ENCODE measurements around the gene CORO7. TPM values are rescaled to one million over a fixed set of nuclear protein-coding genes. Genes with fewer than 3 reads are reported as not detected.

The CORO7 gene
- total and polyA plus RNA-seq, 9 donors = 1.3 to 29.5 (median 17.9) TPM

DNA sequence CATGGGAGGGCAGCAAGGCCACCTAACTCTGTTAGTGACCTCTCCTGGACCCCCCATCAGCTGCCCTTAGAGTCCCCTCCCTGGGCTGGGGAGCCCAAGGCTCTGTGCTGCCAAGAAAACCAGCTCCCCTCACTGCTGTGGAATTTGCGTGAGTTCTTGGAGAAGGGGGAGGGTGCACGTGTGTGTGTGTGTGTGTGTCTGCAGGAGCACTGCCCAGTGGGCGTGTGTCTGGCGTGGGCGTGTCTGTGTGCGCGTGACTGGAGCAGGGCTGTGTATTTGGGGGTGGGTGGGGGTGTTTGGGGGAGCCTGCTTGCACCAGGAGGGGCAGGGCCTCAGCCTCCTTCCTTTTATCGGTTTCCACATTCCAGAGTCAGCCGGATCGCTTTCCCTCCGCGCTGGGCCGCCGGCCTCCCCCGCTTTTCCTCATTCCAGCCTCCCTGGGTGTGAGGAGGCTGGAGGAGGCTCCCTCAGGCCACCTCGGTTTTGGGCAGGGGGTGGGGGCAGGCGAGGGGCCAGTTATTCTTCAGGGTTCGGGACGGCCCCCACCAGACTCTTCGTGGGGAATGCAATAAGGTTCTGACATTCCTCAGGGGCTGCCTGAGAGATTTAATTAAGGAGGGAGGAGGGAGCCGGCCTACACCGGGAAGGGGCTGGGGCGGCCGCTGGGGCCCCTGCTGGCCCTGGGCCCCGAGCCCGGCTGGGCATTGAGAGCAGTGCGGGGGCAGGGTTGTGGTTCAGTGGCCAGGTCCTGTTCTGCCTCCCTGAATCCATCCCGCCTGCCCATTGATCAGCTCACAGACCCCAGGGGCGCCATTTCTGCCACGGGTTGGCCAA is 42.3 kb downstream of the CORO7 start:
- Histone ChIP-seq H3K4me1 (ENCODE audit: insufficient read depth) (peaks cover 51% of the 10 kb centered on the region), H3K4me3 (peak overlapping the region; percentile 78), H3K27ac (peak overlapping the region; percentile 87 to 91), H3K9me3 (no peaks in the 10 kb centered on the region), H3K36me3 (no peaks in the 10 kb centered on the region), H3K27me3 (no peaks in the 10 kb centered on the region)
- peak; percentile 94 to 97 (median 95) for DNase-seq
- TF ChIP-seq POLR2A (IDR thresholded peaks at IDR 0.05) = no peak
- TF ChIP-seq, protein P1, sequence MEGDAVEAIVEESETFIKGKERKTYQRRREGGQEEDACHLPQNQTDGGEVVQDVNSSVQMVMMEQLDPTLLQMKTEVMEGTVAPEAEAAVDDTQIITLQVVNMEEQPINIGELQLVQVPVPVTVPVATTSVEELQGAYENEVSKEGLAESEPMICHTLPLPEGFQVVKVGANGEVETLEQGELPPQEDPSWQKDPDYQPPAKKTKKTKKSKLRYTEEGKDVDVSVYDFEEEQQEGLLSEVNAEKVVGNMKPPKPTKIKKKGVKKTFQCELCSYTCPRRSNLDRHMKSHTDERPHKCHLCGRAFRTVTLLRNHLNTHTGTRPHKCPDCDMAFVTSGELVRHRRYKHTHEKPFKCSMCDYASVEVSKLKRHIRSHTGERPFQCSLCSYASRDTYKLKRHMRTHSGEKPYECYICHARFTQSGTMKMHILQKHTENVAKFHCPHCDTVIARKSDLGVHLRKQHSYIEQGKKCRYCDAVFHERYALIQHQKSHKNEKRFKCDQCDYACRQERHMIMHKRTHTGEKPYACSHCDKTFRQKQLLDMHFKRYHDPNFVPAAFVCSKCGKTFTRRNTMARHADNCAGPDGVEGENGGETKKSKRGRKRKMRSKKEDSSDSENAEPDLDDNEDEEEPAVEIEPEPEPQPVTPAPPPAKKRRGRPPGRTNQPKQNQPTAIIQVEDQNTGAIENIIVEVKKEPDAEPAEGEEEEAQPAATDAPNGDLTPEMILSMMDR (IDR thresholded peaks at IDR 0.05) = no peak
- TF ChIP-seq EP300 (IDR thresholded peaks at IDR 0.05) = no peak
- intact Hi-C loops (cut with DNase I) = no loop called here
- 7 to 11% (median 10%) methylated on average over 27 to 30 of the region's 30 CpGs for WGBS, 3 donors

DNA sequence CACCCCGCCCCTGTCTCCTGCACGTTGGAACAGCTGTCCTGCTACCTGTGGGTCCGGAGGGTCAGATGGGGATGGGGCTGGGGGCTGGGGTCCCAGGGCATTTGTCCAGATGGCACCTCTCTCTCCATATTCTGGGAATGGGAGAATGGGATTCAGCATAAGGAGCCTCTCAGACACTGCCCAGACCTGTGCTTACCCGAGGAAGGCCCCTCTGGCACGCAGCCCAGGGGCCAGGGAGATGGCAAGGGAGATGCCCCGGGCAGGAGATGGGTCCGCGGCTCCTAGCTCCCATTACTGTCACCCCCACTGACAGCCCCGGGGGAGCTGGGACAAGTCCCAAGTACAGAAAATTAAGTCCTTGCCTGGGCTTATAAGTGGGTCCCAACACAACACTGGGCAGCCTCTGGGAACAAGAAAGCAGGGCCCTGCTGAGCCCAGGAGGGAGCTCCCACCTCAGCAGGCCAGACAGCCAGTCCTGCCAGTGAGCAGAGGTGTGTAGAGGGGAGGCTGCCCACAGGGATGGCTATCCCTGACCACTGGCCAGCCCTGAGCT is 43.0 kb downstream of the CORO7 start:
- intact Hi-C loops (cut with DNase I) = no loop called here
- DNase-seq = peak; percentile 56 to 72 (median 66)
- Histone ChIP-seq H3K36me3 (no peaks in the 10 kb centered on the region), H3K27me3 (no peaks in the 10 kb centered on the region), H3K4me3 (peak overlapping the region; percentile 78), H3K4me1 (ENCODE audit: insufficient read depth) (peaks cover 51% of the 10 kb centered on the region), H3K9me3 (no peaks in the 10 kb centered on the region), H3K27ac (peak overlapping the region; percentile 87)
- WGBS, 3 donors = 2 to 10% (median 10%) methylated on average over 8 to 9 of the region's 9 CpGs
- TF ChIP-seq EP300 (IDR thresholded peaks at IDR 0.05) = no peak

DNA sequence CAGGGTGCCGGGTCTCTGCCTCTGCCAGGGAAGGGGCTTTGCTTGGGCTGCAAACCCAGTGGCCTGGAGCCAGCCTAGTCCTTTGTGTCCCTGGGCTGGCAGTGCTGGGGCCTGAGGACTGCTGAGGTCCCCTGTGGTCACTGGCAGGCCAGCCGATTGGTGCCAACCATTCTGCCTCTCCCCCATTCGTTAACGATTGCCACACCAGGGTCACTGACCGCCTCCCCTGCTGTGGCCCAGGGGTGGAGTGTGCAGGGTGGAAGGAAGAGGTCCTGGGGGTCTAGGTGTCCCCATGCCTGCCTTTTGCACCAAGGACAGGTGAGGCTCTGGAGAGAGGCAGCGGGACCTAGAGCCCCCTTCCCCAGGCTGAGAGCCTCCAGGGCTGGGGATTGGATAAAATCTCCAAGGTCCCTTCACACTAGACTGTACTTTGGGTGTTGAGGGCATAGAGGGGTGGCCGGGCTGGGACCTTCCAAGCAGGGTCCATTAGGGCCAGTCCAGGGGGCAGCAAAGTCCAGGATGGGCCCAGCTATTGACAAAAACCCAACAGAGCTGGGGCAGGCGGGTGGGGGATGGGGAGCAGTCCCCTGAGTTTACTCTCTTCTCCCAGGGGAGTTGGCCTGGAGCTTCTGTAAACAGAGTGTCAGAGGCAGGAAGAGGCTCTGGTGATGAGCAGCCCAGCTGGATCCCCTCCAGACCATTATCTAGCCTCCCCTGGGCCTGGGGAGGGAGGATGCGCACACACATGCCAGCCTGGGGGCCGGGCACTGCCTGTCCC is 43.6 kb downstream of the CORO7 start:
- peaks cover 48% of the 10 kb centered on the region for H3K4me1 ChIP-seq (ENCODE audit: insufficient read depth)
- WGBS, 3 donors = 9 to 19% (median 11%) methylated on average over 10 of the region's 10 CpGs
- intact Hi-C loops (cut with DNase I) = no loop called here

DNA sequence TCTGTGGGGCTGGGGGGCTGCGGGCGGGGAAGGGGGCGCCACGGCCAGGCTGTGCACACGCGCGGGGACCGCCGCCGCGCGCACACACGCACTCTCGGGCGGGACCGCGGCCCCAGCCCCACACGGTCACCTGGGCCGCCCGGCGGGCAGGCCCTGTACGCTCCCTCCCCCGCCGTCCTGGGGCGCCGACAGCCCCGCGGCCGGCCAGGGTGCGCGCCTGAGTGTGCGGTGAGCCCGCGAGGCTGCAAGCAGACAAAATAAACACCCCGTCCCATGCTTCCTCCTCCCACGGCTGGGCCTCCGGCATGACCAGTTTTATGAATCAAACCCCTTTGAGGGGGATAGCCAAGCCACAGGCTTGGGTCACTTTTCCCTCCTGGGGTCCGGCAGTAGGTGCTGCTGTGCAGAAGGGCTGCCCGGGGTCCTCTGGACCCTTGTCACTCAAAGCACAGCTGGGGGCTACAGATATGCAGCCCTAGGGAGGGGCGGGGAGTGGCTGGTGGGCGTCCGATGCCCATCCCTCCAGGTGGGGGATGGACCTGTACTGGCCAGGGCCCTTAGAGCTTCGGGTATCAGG is 44.3 kb downstream of the CORO7 start:
- no peaks in the 10 kb centered on the region for H3K27me3 ChIP-seq
- H3K36me3 ChIP-seq = no peaks in the 10 kb centered on the region
- H3K27ac ChIP-seq = peak overlapping the region; percentile 87
- H3K9me3 ChIP-seq = no peaks in the 10 kb centered on the region
- H3K4me3 ChIP-seq = peak overlapping the region; percentile 78
- intact Hi-C loops (cut with DNase I) = no loop called here
- WGBS, 3 donors = 0 to 4% (median 1%) methylated on average over 18 to 43 of the region's 43 CpGs
- TF ChIP-seq POLR2A (IDR thresholded peaks at IDR 0.05) = no peak
- TF ChIP-seq EP300 (IDR thresholded peaks at IDR 0.05) = no peak
- TF ChIP-seq, protein P1 (IDR thresholded peaks at IDR 0.05) = peak in 1 of 3 donors; percentile 3
- DNase-seq = peak in 2 of 5 donors; percentile 61 to 63
- H3K4me1 ChIP-seq (ENCODE audit: insufficient read depth) = peaks cover 46% of the 10 kb centered on the region

More for the DNA sequence above, 43.6 kb downstream of the CORO7 start:
- peak overlapping the region; percentile 78 for H3K4me3 ChIP-seq
- TF ChIP-seq POLR2A (IDR thresholded peaks at IDR 0.05) (no peak), EP300 (IDR thresholded peaks at IDR 0.05) (no peak)
- TF ChIP-seq, protein P1 (IDR thresholded peaks at IDR 0.05) = no peak
- peak; percentile 48 to 71 (median 63) for DNase-seq
- no peaks in the 10 kb centered on the region for H3K36me3 ChIP-seq
- H3K27me3 ChIP-seq = no peaks in the 10 kb centered on the region
- H3K9me3 ChIP-seq = no peaks in the 10 kb centered on the region
- peak overlapping the region; percentile 87 for H3K27ac ChIP-seq

Data from ovary (tissue), 9 donors.